Adrenal gland (tissue), 12 donors: ENCODE measurements around the gene SLCO2A1. TPM values are rescaled to one million over a fixed set of nuclear protein-coding genes. Genes with fewer than 3 reads are reported as not detected.
A peak's percentile ranks its signal among the peaks of the same experiment; 100 is the strongest.

Source experiments
- DNase-seq, 7 donors: peaks; one replicate each; pipeline ENCODE4 v3.0.0-alpha.2; 2019 to 2020
- H3K27ac ChIP-seq, 5 donors: fragments of 200-600 bp; sonication (generic) in 4 of 5; 1 replicate in 3 of 5; 2 replicates in 2 of 5; pipeline versions ENCODE4 v1.5.1 to v1.8.0; 2016 to 2020; ENCODE audit warnings: mild to moderate bottlenecking in 1 of 5
- H3K27me3 ChIP-seq: fragments of 200-600 bp; 2 replicates; pipeline ENCODE4 v1.8.0; 2021
- H3K36me3 ChIP-seq, 2 donors: fragments of 200-600 bp; replicated peaks in 1 of 2; 1 replicate in 1 of 2; 2 replicates in 1 of 2; pipeline versions ENCODE4 v1.5.1 to v1.8.0; 2018 to 2022
- H3K4me1 ChIP-seq, 2 donors: fragments of 200-600 bp; replicated peaks in 1 of 2; 1 replicate in 1 of 2; 2 replicates in 1 of 2; pipeline versions ENCODE4 v1.5.1 to v1.8.0; 2018 to 2021
- H3K4me3 ChIP-seq, 4 donors: fragments of 200-600 bp; sonication (generic) in 3 of 4; one replicate each; pipeline ENCODE4 v1.5.1; 2016 to 2018
- H3K9me3 ChIP-seq, 3 donors: fragments of 200-600 bp; sonication (generic) in 1 of 3; replicated peaks in 1 of 3; 1 replicate in 2 of 3; 2 replicates in 1 of 3; pipeline versions ENCODE4 v1.5.1 to v1.8.0; 2016 to 2021
- CTCF ChIP-seq, 6 experiments: fragments of 450-650 bp in 4 of 6; fragments of 200-600 bp in 2 of 6; sonication (generic) in 1 of 6; IDR thresholded peaks; 1 replicate in 5 of 6; 2 replicates in 1 of 6; pipeline versions ENCODE4 v1.5.1 to v1.8.0; 2016 to 2021; ENCODE audit warnings: antibody characterized with exemption in 6 of 6, mild to moderate bottlenecking in 2 of 6, moderate library complexity in 1 of 6
- POLR2A ChIP-seq, 2 donors: fragments of 450-650 bp; IDR thresholded peaks; one replicate each; pipeline ENCODE4 v1.6.1; 2017; ENCODE audit warnings: antibody characterized with exemption in 2 of 2, mild to moderate bottlenecking in 2 of 2, moderate library complexity in 1 of 2
- WGBS, 4 donors: extraction: QIAGEN DNeasy Blood & Tissue Kit in 2 of 4; methylation state at CpG; one replicate each; pipeline versions ENCODE4 v1.1.5 to v1.1.7; 2013 to 2017; 5-methylcytosine and 5-hydroxymethylcytosine counted together
- intact Hi-C, 2 donors: fragments of 100-400 bp; cut with DNase I; formaldehyde crosslinking; loops; one replicate each; pipeline versions ENCODE4 v1.14.1 to v1.15.0; 2022 to 2023
- polyA plus RNA-seq, 3 donors: library from polyadenylated mRNA; stranded (reverse); fragments of 200-250 nt in 2 of 3; fragments of 350-450 nt in 1 of 3; fragmentation: Illumina TruSeq in 1 of 3; extraction: RNeasy Lipid Tissue Mini Kit (QIAGEN cat#74804) in 1 of 3; gene quantifications; one replicate each; pipeline ENCODE4 v1.2.3, GENCODE V29; 2013 to 2014
- total RNA-seq, 9 donors: library from RNA; depleted of rRNA in 4 of 9; stranded (reverse); fragments of >200 nt in 4 of 9; fragments of 120-200 nt in 1 of 9; fragmentation: NEBNext Ultra II Directional in 1 of 9; extraction: Animal tissue kit (Norgen Biotek cat#: 25700) in 1 of 9; gene quantifications; one replicate each; pipeline versions ENCODE4 v1.1.0 to v1.2.4, GENCODE V29; 2013 to 2023
- donor health status: healthy with polysubstance abuse.
- donor health status: Bipolar disorder and iron deficiency.
- donor health status: DM: yes; HTN: yes; CAD: no.
- donor health status: DM: no; HTN: no; CAD: no.
- donor health status: DM: no; HTN: no; CAD: no.
- donor health status: DM: yes; HTN: yes; CAD: no.

The SLCO2A1 gene
- total and polyA plus RNA-seq, 12 donors: 2.3 to 141 (median 29.5) TPM

DNA sequence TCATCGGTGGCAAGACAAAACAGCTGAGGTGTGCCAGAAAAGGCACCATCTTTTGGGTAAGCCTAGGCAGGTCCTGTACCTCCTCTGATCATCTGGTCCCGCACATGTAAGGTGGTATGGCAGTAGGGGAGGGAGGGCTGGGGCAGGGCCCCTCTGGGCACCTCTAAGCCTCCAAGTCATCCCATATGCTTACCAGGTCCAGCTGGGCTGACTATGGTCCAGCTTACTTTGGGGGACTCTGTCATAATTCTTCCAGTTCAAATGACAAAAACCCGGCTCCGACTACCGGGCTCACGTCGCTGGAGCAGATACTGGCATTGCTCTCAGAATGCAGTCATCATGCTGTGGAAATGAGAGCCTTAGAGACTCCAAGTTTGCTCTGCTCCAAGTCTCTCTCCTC, 132.2 kb downstream of the SLCO2A1 start:
- DNase-seq: no peak
- H3K27me3 ChIP-seq: no peaks in the 10 kb centered on the region
- H3K9me3 ChIP-seq: no peaks in the 10 kb centered on the region
- TF ChIP-seq POLR2A (IDR thresholded peaks at IDR 0.05) (no peak), CTCF (IDR thresholded peaks at IDR 0.05) (no peak)
- H3K27ac ChIP-seq: no peak overlapping the region
- H3K4me3 ChIP-seq: no peak overlapping the region
- no peaks in the 10 kb centered on the region for H3K36me3 ChIP-seq
- intact Hi-C loops: no loop called here
- 51 to 77% (median 67%) methylated on average over 2 to 7 of the region's 7 CpGs for WGBS, 4 donors
- H3K4me1 ChIP-seq: peaks cover 6 to 8% of the 10 kb centered on the region in 2 donors

DNA sequence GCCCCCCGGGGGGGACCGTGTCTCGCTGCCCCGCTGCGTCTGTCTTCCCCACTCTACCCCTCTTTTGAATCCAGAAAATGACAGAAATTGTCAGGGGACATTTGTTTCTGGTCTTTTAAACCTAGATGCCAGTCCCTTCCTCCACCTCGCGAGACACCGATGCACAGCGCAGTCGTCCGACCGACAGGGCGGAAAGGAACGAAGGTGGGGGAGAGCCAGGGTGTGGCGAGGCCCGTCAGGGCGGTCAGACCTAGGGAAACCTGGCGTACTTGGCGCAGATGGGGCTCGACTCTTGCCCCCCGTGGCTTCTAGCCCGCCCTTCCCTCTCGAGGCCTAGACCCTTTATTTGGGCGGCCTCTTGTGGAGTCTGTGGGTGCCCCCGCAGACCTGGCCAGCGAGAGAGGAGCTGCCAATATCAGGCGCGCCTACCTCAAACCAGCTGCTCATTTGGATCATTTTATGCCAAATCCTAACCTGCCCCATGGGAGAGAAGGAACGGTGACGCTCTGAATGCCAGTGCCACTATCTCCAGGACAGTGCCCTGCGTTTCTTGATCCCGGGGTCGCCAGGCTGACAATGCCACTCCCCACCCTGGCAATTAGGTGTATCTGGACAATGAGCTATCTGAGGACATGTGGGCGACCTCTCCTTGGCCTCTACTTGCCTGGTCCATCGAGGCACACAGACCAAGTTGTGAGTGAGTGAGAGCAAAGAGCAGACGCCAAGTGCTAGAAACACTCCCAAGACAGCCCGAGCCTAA, 133.5 kb downstream of the SLCO2A1 start:
- H3K27ac ChIP-seq: peak overlapping the region in 1 of 5 donors; percentile 55
- TF ChIP-seq POLR2A (IDR thresholded peaks at IDR 0.05): no peak
- TF ChIP-seq CTCF (IDR thresholded peaks at IDR 0.05): no peak
- H3K36me3 ChIP-seq: no peaks in the 10 kb centered on the region
- no peaks in the 10 kb centered on the region for H3K9me3 ChIP-seq
- 15 to 30% (median 22%) methylated on average over 13 to 37 of the region's 37 CpGs for WGBS, 4 donors
- no peak for DNase-seq
- H3K4me3 ChIP-seq: peak overlapping the region in 2 of 4 donors; percentile 44 to 89
- H3K4me1 ChIP-seq: peaks cover 6 to 8% of the 10 kb centered on the region in 2 donors
- H3K27me3 ChIP-seq: no peaks in the 10 kb centered on the region
- intact Hi-C loops: no loop called here

DNA sequence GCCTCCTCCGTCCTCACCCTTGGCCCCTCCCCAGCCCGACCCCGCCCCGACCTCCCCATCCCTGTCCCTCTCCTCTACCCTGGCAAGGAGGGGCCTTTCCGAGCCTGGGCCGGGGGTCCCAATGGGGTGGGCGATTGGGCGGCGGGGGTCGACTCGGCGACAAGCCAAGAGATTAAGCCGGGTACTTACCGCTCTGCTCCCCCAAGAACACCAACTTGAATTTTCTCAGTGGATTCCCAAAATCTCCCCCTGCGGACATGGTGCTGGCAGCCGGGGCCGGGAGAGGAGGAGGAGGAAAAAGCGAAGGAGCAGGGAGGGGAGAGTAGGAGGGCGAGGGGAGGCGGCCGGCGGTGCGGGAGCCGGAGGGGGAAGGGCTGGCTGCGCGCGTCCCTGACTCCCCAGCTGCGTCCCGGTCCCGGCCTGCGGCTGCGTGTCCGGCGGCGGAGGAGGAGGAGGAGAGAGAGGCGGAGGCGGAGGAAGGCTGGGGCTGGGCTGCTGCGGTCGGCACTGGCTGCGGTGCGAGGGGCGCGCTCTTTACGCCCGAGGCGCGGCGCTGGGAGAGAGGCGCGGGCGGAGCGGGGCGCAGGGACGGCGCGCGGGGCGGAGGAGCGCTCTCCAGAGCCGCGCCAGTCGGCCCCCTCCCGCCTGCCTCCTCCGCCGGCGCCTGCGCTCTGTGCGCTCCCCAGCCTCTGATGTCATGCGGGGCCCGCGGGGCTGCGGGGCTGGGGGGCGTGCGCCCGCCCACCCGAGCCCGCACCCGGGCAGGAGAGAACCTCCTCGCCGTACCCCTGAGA, 134.3 kb downstream of the SLCO2A1 start, which contains the start of gene RAB6B:
Gene RAB6B (minus strand): TSS at position 675 of the 794 bp plus-strand sequence. CDS start 416 bp downstream, at position 259.
- WGBS, 4 donors: 0 to 1% (median 1%) methylated on average over 37 to 80 of the region's 80 CpGs
- peak within 1 kb of the TSS in 1 of 5 donors; percentile 55 for H3K27ac ChIP-seq
- TF ChIP-seq POLR2A (IDR thresholded peaks at IDR 0.05) (no peak), CTCF (IDR thresholded peaks at IDR 0.05) (no peak)
- H3K36me3 ChIP-seq: no peaks in the 10 kb centered on the region
- intact Hi-C loops: no loop called here
- peak in 5 of 7 donors; percentile 28 to 65 (median 43) for DNase-seq
- no peaks in the 10 kb centered on the region for H3K27me3 ChIP-seq
- H3K4me3 ChIP-seq: peak within 1 kb of the TSS in 3 of 4 donors; percentile 16 to 89 (median 44)
- H3K4me1 ChIP-seq: peaks cover 6 to 8% of the 10 kb centered on the region in 2 donors
- no peaks in the 10 kb centered on the region for H3K9me3 ChIP-seq
